ENCODE results near the gene LRRC36.

LRRC36 gene

GRCh38 chr16:67426950-67427349, 100.3 kb downstream of the LRRC36 start:
- DNase-seq = no peak

- DNase-seq = peak; percentile 84
Observed at GRCh38 chr16:67428146-67428731, 101.6 kb downstream of the LRRC36 start.

DNA sequence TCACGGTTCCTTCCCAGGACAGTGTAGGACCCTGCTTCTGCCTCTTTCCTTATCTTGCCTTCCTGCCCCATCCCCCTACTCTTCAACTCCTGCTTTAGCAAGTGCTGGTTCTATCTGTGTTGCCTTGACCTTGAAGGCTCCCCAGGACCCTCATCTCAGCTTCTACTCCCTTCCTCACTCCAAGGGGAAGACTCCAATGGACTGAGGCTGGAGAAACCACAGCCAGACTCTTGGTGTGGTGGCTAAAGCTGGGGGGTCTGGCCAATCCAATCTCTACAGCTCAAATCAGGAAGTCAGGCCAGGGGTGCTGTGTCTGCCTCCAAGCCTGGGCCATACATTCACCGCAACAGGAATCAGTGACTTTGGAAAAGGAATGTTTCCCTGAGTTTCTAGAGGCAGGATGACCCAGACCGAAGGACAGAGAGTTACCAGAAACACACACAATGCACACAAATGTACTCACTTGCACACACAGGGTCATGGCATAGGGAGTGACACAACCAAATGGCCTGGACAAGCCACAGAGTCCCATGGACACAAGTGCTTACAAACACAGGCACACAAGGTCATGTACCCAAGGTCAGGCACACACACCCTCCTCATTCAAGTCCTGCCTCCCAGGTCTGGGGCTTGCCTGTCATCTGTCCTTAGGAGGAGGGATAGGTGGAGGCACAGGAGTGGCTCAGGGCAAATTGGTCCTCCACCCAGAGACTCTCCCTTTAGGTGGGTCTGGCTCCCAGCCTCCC, 102.6 kb downstream of the LRRC36 start:
- DNase-seq = no peak

- no peak for DNase-seq
Observed at GRCh38 chr16:67429799-67430503, 103.3 kb downstream of the LRRC36 start.

DNA sequence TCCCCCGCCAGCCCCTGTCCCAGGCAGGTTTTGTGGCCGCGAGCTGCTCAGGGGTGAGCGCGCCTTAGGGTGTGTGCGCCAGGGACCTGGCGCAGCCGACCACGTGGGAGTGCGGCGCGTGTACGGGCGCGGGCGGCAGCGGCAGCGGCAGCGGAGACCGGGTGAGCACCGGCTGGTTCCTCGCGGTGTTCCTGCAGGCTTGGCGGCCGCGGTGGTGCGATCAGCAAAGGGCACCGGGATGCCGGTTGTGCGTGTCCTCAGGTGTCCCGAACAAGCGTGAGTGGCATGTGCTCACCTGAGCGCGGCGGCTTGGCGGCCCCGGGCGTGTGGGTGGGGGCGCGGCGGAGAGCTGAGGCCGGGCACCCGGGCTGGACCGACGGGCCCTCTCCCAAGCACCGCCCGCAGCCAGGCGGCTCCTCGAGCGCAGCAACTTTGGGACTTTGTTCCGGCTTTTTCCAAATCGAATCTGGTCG, 103.9 kb downstream of the LRRC36 start:
- DNase-seq = peak; percentile 75

GRCh38 chr16:67430977-67431774, 104.6 kb downstream of the LRRC36 start, which contains the start of gene HSD11B2:
Gene HSD11B2 (plus strand): TSS chr16:67431121. CDS start chr16:67431249, 128 bp downstream.
- DNase-seq = peak; percentile 85

- DNase-seq = no peak
Observed at GRCh38 chr16:67431775-67432505, 105.3 kb downstream of the LRRC36 start.

GRCh38 chr16:67432506-67432890, 105.9 kb downstream of the LRRC36 start:
- DNase-seq = no peak

DNA sequence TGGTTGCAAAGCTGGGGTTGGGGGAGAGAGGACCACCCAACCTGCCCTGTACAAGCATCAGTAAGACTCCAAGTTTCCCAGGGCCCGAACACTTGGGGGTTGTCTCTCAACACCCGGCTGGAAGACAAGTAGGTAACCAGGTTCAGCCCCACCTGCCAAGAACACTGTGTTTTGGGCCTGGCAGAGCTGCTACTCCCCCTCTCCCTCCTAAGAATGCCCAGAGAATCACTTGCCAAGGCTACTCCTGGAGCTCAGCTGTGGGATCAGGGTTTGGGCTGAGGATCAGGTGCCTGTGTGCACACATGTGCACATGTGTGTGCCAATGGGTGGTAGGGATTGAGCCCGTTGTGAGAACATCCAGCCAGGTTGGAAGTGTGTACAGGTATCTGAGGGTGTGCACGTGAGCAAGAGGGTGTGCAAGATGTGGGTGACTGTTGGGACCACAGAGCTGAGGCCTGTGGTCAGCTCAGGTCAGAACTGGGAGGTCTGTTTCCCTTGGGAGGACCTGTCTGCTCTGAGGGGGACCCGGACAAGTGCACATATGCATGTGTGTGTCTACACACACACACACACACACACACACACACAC, 106.6 kb downstream of the LRRC36 start:
- DNase-seq = no peak
